ENCODE results near the gene TNP1. TPM values are rescaled to one million over a fixed set of nuclear protein-coding genes. Genes with fewer than 3 reads are reported as not detected.

The TNP1 gene
- total RNA-seq, 1 donor = not detected

GRCh38 chr2:216887138-216887537 lies 27.3 kb upstream of the TNP1 start:
- no peak overlapping the region for H3K4me3 ChIP-seq (ENCODE audit: low read depth, low read length)
- DNase-seq (ENCODE audit: low read depth) = no peak
- TF ChIP-seq CTCF (IDR thresholded peaks at IDR 0.05; ENCODE audit: insufficient read depth, low read length) = no peak

GRCh38 chr2:216885117-216885553 lies 25.3 kb upstream of the TNP1 start:
- TF ChIP-seq CTCF (IDR thresholded peaks at IDR 0.05; ENCODE audit: insufficient read depth, low read length) = no peak
- no peak for DNase-seq (ENCODE audit: low read depth)
- H3K4me3 ChIP-seq (ENCODE audit: low read depth, low read length) = no peak overlapping the region

GRCh38 chr2:216884347-216884746 lies 24.5 kb upstream of the TNP1 start:
- no peak for DNase-seq (ENCODE audit: low read depth)
- no peak for TF ChIP-seq CTCF (IDR thresholded peaks at IDR 0.05; ENCODE audit: insufficient read depth, low read length)
- H3K4me3 ChIP-seq (ENCODE audit: low read depth, low read length) = no peak overlapping the region

- no peak for DNase-seq (ENCODE audit: low read depth)
- no peak for TF ChIP-seq CTCF (IDR thresholded peaks at IDR 0.05; ENCODE audit: insufficient read depth, low read length)
- no peak overlapping the region for H3K4me3 ChIP-seq (ENCODE audit: low read depth, low read length)
Observed at GRCh38 chr2:216882876-216883275, 23.0 kb upstream of the TNP1 start.

- TF ChIP-seq CTCF (IDR thresholded peaks at IDR 0.05; ENCODE audit: insufficient read depth, low read length) = no peak
- DNase-seq (ENCODE audit: low read depth) = no peak
- no peak overlapping the region for H3K4me3 ChIP-seq (ENCODE audit: low read depth, low read length)
Observed at GRCh38 chr2:216881411-216881810, 21.5 kb upstream of the TNP1 start.

- no peak overlapping the region for H3K4me3 ChIP-seq (ENCODE audit: low read depth, low read length)
- peak; percentile 5 for DNase-seq (ENCODE audit: low read depth)
- no peak for TF ChIP-seq CTCF (IDR thresholded peaks at IDR 0.05; ENCODE audit: insufficient read depth, low read length)
Observed at GRCh38 chr2:216880509-216881184, 20.8 kb upstream of the TNP1 start.
